Mononuclear cell (primary cell): ENCODE results near the gene ANXA2R. TPM values are rescaled to one million over a fixed set of nuclear protein-coding genes. Genes with fewer than 3 reads are reported as not detected.

Experiments
- H3K27me3 ChIP-seq: 2 replicates; pipeline ENCODE4 v1.6.0; 2011; ENCODE audit warnings: low read length, control low read depth; ENCODE audit not compliant: insufficient read depth
- H3K4me1 ChIP-seq: 2 replicates; pipeline ENCODE4 v1.5.1; 2011; ENCODE audit warnings: mild to moderate bottlenecking, low read length, control low read depth; ENCODE audit not compliant: insufficient read depth
- H3K4me3 ChIP-seq: 2 replicates; pipeline ENCODE4 v1.5.1; 2011; ENCODE audit warnings: mild to moderate bottlenecking, low read length, moderate library complexity
- H3K9me3 ChIP-seq: 2 replicates; pipeline ENCODE4 v1.5.1; 2011; ENCODE audit warnings: low read depth, mild to moderate bottlenecking, control low read depth, low read length
- total RNA-seq: library from RNA; depleted of rRNA; stranded (reverse); fragments of >200 nt; gene quantifications from one replicate; pipeline ENCODE4 v1.2.3, GENCODE V29; 2012

The ANXA2R gene
- total RNA-seq, 1 donor: 31.4 TPM

DNA sequence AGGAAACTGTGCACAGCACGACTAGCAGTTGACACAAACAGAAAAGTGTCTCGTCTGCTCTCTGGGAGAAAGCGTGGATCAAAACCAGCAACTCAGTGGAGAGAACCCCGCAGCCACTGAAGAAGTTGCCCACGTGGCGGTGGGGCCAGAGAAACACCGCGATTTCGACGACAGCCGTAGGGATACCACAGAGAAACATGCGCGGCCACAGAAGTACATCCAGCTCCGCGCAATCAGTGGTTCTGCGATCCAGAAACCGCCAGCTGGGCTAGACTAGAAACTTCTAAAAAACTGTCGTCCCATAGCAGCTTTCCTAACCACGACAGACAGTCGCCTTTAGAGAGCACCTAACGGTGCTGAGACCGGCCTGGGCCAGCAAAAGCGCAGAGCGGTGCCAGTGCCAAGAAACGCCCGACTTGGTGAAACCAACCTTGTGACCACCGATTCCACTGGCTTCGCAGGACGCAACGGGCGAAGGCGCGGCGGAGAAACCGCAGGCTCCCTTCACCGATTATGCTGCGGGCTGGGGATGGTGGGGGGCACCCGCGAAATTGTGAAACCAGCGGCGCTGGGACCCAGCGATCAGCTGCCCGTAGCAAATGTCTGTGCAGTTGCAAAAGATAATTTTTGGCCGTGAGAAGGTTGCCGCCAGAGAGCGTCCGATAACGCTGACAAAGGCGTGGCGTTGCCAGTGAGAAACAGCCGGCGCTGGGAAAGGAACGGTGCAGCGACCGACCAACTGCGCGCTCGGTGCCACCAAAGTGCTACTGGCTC, 2.7 kb upstream of the ANXA2R start:
- Histone ChIP-seq H3K27me3 (no peaks in the 10 kb centered on the region), H3K4me1 (peaks cover 29% of the 10 kb centered on the region), H3K9me3 (no peaks in the 10 kb centered on the region), H3K4me3 (peak overlapping the region; percentile 70)

DNA sequence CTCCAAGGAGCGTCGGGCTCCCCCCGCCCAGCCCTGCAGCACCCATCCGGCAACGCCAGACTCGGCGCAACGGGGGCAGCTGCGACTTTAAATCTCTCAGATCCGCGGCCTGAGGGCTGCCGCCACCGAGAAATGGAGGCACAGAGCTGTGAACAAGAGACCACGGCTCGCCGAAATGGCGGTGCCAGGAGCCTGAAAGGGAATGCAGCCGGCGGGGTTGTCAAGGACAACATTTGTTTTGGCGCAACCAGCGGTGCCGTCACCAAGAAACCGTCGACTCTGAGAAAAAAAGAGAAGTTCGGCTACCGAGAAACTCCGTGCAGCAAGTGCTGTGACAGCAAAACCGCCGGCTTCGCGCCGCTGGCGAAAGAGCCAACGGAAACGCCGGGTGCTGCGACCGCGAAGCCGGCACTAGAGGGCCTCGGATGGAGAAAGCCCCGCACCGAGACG, 2.1 kb upstream of the ANXA2R start:
- Histone ChIP-seq H3K4me1 (peaks cover 36% of the 10 kb centered on the region), H3K4me3 (peak overlapping the region; percentile 70), H3K27me3 (no peaks in the 10 kb centered on the region), H3K9me3 (no peaks in the 10 kb centered on the region)

DNA sequence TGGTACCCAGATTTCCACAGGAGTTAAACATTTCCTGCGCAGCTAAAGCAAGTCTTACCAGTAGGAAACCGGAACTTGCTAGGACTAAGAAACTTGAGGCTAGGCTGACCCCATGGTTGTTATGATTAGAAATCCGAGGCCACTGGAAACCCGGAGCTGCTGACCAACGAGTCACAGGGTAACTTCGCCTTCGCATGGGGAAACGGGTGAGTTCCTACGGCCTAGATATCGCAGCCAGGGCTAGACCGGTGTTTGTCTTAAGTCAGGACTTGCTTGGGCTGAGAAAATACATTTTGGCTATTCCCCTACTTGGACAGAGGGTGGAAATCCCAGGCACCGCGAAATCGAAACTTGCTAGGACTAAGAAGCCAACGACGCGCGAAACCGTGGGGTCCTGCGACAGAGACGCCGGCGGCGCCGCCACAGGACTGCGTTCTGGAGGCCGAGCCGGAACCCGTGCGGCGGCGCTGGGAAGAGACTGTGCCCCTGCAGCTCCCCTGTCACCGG, 1.6 kb upstream of the ANXA2R start:
- peaks cover 40% of the 10 kb centered on the region for H3K4me1 ChIP-seq
- no peaks in the 10 kb centered on the region for H3K9me3 ChIP-seq
- peak overlapping the region; percentile 70 for H3K4me3 ChIP-seq
- no peaks in the 10 kb centered on the region for H3K27me3 ChIP-seq

DNA sequence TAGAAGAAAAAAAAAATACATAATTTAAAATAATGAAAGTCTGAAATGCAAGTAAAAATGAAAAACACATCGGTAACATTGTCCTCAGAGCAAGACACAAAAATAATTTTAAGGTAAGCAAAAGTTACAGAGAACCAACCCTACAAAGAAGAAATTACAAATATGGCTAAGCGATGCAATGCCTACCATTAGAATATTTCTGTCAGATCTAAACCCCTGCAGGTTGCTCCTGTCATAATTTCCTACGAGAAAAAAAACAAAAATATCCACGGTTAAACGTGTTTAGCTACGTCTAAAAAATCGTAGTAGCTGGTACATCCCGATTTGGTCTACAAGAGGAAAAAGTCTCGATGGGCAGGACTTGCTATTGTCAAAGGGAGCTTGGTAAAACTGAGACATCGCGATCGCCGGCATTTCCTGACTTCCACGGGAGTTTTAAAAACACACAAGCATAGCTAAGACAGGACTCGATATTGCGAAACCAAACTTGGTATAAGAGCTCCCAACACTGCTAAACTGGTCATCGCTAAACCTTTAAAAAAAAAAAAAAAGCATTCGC, 1.1 kb upstream of the ANXA2R start:
- Histone ChIP-seq H3K4me1 (peaks cover 46% of the 10 kb centered on the region), H3K9me3 (no peaks in the 10 kb centered on the region), H3K27me3 (no peaks in the 10 kb centered on the region), H3K4me3 (peak overlapping the region; percentile 70)

DNA sequence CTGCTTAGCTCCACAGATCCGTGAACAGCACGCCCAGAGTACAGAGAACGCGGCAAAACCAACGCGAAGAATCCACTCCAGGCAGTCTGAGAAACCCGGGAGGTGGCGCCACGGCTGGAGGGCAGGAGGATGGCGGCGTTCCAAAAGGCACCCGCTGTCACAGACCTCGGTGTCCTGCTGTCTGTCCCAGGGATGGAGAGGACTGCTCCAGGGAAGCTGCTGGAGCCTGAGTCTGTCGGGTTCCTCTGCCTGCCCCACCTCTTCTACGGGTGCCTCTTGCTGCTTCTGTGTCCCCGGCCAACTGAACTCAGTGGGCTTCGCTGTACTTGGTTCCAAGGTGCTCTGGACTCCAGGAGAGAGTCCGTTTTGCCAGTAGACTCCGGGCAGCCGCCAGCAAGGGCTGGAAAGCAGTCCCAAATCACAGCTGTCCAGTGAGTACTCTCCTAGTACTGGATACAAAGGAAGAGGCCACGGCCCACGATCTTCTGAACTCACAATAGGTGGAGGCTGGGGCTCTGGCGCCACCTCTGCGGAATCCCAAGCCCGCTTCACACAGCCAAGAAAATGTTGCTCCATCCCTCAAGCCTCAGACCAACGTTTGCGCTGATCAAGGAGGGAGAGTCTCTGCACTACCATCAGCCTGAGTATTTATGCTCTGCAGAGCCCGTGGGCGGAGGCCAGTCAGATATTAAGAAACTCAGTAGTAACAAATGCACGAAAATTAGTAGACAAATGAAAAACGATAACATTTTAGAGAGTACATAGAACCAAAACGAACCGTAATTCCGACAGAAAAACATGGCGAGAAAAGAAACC, 440 bp downstream of the ANXA2R start:
- H3K4me1 ChIP-seq: peaks cover 50% of the 10 kb centered on the region
- peak overlapping the region; percentile 70 for H3K4me3 ChIP-seq
- no peaks in the 10 kb centered on the region for H3K9me3 ChIP-seq
- H3K27me3 ChIP-seq: no peaks in the 10 kb centered on the region

DNA sequence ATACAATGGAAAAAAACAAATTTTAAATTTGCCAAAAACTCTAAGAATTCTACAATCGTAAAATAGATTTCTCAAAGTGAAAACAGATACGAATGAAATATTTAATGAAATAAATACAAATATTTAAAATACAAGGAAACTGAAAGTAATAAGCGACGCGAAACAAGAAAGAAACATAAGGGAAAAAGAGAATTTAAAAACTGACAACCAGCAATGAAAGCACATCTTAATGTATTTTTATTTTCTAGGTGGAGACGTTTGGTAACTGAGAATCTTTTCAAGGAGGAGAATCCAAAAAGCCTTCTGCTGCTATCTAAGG, 1.0 kb downstream of the ANXA2R start:
- H3K4me3 ChIP-seq: peak overlapping the region; percentile 70
- H3K9me3 ChIP-seq: no peaks in the 10 kb centered on the region
- H3K4me1 ChIP-seq: peaks cover 50% of the 10 kb centered on the region
- no peaks in the 10 kb centered on the region for H3K27me3 ChIP-seq

DNA sequence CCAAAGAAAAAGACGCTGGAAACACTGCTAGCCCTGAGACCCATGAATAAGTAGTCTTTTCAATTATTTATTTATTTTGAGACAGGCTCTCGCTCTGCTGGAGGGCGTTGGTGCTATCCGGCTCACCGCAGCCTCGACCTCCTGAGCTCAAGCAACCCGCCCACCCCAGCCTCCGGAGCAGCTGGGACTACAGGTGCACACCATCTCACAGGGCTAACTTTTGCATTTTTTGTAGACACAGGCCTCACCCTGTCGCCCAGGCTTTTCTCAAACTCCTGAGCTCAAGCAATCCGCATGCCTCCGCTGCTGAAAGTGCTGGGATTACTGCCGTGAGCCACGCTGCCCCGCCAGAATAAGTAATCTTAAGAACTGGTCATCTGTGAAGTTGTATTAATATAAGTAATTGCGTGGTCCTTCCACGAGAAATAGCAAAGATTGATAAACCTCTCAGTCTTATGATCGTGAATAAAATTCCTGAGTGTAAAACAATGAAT, 1.6 kb downstream of the ANXA2R start:
- H3K4me3 ChIP-seq: peak overlapping the region; percentile 70
- H3K4me1 ChIP-seq: peaks cover 50% of the 10 kb centered on the region

DNA sequence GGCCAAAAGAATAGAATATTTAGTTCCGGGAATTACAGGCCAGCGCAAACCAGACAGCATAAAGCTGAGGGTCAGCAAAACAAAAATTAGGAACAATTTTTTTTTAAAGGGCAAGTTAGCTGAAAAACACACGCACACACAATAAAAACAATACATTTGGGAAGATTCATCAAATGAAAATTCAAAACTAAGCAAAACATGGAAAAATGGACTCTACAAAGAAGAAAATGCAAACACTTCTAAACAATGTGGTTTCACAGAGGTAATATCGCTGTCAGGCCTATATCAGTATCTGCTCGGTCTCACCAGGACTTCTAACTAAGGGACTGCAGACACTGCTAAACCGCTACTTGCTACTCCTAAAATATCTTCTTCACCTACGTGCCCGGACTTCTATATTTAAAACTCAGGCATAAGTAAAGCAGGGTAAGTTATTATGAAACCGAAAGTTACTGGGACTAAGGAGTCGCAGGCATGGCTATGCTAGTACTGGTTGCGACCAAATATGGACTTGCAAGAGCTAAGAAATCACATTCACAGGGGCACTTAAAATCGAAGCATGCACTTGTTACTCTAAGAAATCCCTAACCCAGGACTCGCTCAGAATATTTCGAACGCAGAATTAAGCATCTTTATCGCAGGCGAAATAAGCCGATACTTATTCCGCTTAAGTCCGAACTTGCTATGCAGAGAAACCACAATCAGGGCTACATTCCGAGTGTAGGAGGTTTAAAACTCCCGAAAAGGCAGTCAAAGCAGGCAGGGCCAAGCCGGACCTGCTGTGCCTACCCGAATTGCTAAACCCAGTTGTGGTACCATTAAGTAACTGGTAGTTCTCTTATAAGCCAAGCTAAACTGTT, 2.3 kb downstream of the ANXA2R start:
- no peaks in the 10 kb centered on the region for H3K9me3 ChIP-seq
- peaks cover 45% of the 10 kb centered on the region for H3K4me1 ChIP-seq
- no peaks in the 10 kb centered on the region for H3K27me3 ChIP-seq
- peak overlapping the region; percentile 70 for H3K4me3 ChIP-seq

More for the DNA sequence above, 1.6 kb downstream of the ANXA2R start:
- H3K9me3 ChIP-seq: no peaks in the 10 kb centered on the region
- no peaks in the 10 kb centered on the region for H3K27me3 ChIP-seq

DNA sequence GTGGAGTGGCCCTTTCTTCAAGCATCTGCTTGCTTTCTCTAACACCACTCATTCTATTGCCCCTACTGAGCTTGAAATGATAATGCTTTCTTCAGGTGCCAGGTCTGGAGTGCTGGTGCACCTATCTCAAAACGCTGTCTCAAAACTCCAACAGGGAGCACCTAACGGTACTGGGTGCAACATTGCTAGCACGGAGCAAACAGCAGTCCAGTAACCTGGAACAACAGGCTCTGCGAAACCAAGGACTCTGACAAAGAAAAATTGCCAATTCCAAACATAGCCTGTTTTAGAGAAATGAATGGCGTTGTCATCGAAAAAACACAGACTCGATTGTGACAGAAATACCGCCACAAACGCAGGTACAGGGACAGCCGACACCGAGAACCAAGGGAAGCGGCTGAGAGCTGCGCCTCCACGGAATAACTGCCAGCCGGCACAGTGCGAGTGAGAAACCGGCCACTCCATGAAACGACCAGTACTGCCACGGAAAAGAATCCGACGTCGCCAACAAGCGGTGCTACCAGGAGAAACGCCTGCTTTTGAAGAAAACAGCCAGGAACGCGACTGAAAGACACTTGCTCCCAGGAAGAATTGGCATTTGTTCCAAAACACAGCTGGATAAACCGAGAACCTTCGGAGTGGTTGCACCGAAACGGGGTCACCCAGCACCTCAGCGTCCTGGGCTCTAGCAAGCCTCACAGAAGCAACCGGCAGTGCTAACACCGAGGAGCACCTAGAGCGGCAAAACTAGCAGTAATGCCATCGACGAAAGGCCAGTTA, 3.1 kb downstream of the ANXA2R start:
- H3K27me3 ChIP-seq: no peaks in the 10 kb centered on the region
- H3K4me3 ChIP-seq: peak overlapping the region; percentile 70
- H3K9me3 ChIP-seq: no peaks in the 10 kb centered on the region
- peaks cover 41% of the 10 kb centered on the region for H3K4me1 ChIP-seq

DNA sequence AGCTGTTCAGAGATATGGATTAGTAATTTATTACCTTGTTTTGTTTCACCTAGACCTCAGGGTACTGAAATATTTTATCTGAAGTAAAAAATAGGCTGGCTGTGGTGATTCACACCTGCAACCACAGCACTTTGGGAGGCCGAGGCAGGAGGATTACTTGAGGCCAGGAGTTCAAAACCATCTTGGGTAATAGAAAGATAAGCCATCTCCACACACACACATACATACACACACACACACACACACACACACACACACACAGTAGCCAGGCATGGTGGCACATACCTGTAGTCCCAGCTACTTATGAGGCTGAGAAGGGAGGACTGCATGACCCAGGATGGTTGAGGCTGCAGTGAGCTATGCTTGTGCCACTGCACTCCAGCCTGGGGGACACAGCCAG, 3.7 kb downstream of the ANXA2R start:
- peaks cover 41% of the 10 kb centered on the region for H3K4me1 ChIP-seq
- no peaks in the 10 kb centered on the region for H3K9me3 ChIP-seq
- H3K4me3 ChIP-seq: no peak overlapping the region

DNA sequence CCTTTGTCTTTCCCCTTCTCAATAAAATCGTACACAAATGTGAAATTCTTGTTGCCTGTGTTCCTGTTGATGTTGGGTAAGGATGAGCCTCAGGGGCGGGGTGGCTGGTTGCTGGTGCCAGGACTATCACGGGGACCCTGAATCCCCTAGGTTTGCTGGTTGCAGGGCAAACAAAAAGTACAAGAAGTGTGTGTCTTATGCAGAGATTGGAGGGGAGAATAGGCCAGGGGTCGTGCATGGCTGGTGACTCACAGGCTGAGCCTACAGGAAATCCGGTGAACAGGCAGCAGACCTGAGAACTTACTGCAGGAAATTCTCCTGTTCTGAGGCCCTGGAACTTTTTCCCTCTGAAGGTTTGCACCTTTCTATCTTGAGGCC, 5.5 kb downstream of the ANXA2R start:
- no peaks in the 10 kb centered on the region for H3K9me3 ChIP-seq
- no peaks in the 10 kb centered on the region for H3K27me3 ChIP-seq
- H3K4me3 ChIP-seq: no peak overlapping the region
- peaks cover 49% of the 10 kb centered on the region for H3K4me1 ChIP-seq

More for the DNA sequence above, 3.7 kb downstream of the ANXA2R start:
- no peaks in the 10 kb centered on the region for H3K27me3 ChIP-seq

DNA sequence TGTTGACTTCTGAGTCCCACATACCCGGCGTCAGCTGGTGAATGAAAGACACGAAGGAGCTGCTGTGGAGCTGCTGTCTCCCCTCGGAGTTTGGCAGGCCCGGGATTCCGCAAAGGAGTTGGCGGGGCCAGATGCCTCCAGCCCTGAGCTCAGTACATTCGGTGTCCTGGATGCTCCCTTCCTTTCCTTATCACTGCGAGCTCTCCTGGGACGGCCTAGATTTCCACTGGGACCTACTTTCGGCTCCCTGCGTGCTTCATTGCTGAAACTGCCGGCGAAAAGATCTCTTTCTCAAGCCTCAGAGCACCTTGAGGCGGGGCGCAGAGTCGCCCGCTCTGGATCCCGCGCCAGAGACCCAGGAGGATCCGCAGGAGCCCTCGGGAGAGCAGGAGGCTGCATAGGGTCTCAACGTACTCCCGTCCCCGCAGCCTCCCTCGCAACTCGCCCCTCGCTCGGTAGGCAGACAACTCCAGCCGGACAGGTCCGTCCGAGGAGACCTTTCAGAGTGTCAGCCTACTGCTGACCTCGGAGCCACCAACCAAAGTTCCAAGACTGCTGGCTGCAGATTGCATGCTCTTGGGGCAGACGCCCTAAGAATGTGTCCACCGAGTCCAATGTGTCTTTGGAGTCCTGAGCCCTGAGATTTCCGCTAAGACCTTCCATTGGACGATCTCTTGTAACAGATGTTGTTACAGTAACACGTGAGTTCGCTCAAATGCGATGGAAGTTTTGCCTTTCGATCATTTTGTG, 6.1 kb downstream of the ANXA2R start:
- H3K4me1 ChIP-seq: peaks cover 52% of the 10 kb centered on the region
- no peaks in the 10 kb centered on the region for H3K27me3 ChIP-seq
- no peak overlapping the region for H3K4me3 ChIP-seq
- no peaks in the 10 kb centered on the region for H3K9me3 ChIP-seq

DNA sequence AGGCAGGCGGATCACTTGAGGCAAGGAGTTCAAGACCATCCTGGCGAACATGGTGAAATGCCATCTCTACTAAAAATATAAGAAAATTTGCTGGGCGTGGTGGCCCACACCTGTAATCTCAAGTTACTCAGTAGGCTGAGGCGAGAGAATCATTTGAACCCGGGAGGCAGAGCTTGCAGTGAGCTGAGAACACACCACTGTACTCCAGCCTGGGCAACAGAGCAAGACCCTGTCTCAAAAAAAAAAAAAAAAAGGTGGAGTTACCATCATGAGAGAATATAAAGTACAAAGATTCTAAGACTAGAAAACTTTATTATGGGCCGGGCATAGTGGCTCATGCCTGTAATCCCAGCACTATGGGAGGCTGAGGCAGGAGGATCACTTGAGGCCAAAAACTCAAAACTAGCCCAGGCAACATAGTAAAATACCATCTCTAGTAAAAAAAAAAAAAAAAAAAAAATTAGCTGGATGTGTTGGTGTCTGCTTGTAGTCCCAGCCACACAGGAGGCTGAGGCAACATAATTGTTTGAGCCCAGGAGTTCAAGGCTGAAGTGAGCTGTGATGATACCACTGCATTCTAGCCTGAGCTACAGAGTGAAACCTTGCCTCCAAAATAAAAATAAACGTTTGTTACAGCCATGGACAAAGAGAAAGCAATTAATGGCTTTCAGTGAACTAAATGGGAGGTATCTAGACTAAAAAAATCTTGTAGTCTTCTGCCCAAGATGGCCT, 12.9 kb downstream of the ANXA2R start:
- Histone ChIP-seq H3K27me3 (no peaks in the 10 kb centered on the region), H3K9me3 (no peaks in the 10 kb centered on the region), H3K4me3 (no peak overlapping the region), H3K4me1 (peaks cover 16% of the 10 kb centered on the region)
